Endothelial cell (in vitro differentiated cells): ENCODE measurements around the gene AGBL4. TPM values are rescaled to one million over a fixed set of nuclear protein-coding genes. Genes with fewer than 3 reads are reported as not detected.

Experiments used
- DNase-seq: peaks from one replicate; pipeline ENCODE4 v3.0.0; 2021; ENCODE audit warnings: low spot score
- H3K27ac Mint-ChIP-seq: one replicate; pipeline ENCODE4 v1.8.0; 2021; ENCODE audit warnings: mixed read lengths, inconsistent platforms; ENCODE audit not compliant: unreplicated experiment
- H3K27me3 Mint-ChIP-seq: one replicate; pipeline ENCODE4 v1.8.0; 2021; ENCODE audit warnings: mild to moderate bottlenecking, moderate library complexity, mixed read lengths, inconsistent platforms; ENCODE audit not compliant: unreplicated experiment
- H3K36me3 Mint-ChIP-seq: one replicate; pipeline ENCODE4 v1.8.0; 2021; ENCODE audit warnings: mild to moderate bottlenecking, low read depth, mixed read lengths, inconsistent platforms; ENCODE audit not compliant: unreplicated experiment
- H3K4me1 Mint-ChIP-seq: one replicate; pipeline ENCODE4 v1.8.0; 2021; ENCODE audit warnings: mild to moderate bottlenecking, mixed read lengths, inconsistent platforms; ENCODE audit not compliant: unreplicated experiment
- H3K4me3 Mint-ChIP-seq: one replicate; pipeline ENCODE4 v1.8.0; 2021; ENCODE audit warnings: mild to moderate bottlenecking, mixed read lengths, inconsistent platforms; ENCODE audit not compliant: unreplicated experiment
- H3K9me3 Mint-ChIP-seq: one replicate; pipeline ENCODE4 v1.8.0; 2021; ENCODE audit warnings: mixed read lengths, inconsistent platforms; ENCODE audit not compliant: unreplicated experiment
- total RNA-seq: library from RNA; stranded (reverse); fragmentation: NEBNext Ultra II Directional; extraction: Animal tissue kit (Norgen Biotek cat#: 25700); gene quantifications from one replicate; pipeline ENCODE4 v1.2.1, GENCODE V29; 2021; ENCODE audit not compliant: unreplicated experiment
- TF ChIP-seq, protein P1 (sequence below): fragments of 200-600 bp; sonication (generic); IDR thresholded peaks from one replicate; pipeline ENCODE4 v1.5.0; 2021; ENCODE audit warnings: antibody characterized with exemption; ENCODE audit not compliant: unreplicated experiment

Gene AGBL4
- total RNA-seq, 1 donor from 2014 or later = 0.51 TPM

DNA sequence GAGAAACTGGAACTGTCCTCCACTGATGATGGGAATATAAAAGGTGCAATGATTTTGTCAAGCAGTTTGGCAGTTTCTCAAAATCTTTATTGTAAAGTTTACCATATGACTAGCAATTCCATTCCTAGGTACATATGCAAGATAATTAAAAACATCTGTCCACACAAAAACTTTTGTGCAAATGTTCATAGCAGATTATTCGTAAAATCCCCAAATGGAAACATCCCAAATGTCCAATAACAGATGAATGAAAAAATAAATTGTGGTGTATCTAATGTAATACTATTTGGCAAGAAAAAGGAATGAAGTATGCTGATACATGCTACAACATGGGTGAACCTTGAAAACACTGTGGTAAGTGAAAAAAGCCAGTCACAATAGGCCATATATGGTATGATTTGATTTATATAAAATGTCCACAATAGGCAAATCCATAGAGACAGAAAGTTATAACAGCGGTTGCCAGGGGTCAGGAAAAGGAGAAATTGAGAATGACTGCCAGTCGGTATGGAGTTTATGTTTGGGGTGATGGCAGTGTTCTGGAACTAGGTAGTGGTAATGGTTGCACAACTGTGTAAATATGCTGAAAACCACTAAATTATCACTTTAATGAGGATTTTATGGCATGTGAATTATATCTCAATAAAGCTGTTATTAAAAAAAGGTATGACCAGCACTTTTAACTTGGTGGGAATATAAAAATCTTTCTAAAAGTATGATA is 1165.4 kb downstream of the AGBL4 start:
- Mint-ChIP-seq H3K9me3 (no peaks in the 10 kb centered on the region), H3K4me1 (no peaks in the 10 kb centered on the region), H3K27me3 (no peaks in the 10 kb centered on the region), H3K36me3 (no peaks in the 10 kb centered on the region), H3K4me3 (no peak overlapping the region), H3K27ac (no peak overlapping the region)
- TF ChIP-seq, protein P1, sequence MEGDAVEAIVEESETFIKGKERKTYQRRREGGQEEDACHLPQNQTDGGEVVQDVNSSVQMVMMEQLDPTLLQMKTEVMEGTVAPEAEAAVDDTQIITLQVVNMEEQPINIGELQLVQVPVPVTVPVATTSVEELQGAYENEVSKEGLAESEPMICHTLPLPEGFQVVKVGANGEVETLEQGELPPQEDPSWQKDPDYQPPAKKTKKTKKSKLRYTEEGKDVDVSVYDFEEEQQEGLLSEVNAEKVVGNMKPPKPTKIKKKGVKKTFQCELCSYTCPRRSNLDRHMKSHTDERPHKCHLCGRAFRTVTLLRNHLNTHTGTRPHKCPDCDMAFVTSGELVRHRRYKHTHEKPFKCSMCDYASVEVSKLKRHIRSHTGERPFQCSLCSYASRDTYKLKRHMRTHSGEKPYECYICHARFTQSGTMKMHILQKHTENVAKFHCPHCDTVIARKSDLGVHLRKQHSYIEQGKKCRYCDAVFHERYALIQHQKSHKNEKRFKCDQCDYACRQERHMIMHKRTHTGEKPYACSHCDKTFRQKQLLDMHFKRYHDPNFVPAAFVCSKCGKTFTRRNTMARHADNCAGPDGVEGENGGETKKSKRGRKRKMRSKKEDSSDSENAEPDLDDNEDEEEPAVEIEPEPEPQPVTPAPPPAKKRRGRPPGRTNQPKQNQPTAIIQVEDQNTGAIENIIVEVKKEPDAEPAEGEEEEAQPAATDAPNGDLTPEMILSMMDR = no peak
- DNase-seq = no peak

GRCh38 chr1:48853006-48853405 is 1170.7 kb downstream of the AGBL4 start:
- H3K4me1 Mint-ChIP-seq = no peaks in the 10 kb centered on the region
- H3K4me3 Mint-ChIP-seq = no peak overlapping the region

DNA sequence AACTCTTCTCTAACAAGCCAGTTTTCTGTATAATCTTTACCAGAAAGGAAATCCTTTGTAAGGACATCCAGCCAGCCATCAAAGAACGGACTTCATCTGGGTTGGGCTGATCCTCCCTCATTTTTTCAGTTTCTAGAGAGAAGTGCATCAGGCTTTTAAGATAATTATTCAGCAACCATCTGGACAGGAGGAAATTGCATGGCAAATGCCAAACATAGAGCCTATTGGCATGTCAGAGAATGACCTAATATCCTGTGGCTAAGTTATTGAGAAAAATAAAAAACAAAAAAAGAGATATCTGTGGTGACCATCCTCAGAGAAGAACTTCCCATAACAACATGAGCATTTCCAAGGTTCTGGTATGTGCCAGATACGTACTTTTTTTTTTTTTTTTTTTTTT is 1172.1 kb downstream of the AGBL4 start:
- Mint-ChIP-seq H3K9me3 (no peaks in the 10 kb centered on the region), H3K4me3 (no peak overlapping the region), H3K27ac (no peak overlapping the region), H3K36me3 (no peaks in the 10 kb centered on the region), H3K4me1 (no peaks in the 10 kb centered on the region), H3K27me3 (no peaks in the 10 kb centered on the region)
- TF ChIP-seq, protein P1 = no peak
- DNase-seq = no peak

More at GRCh38 chr1:48853006-48853405, 1170.7 kb downstream of the AGBL4 start:
- Mint-ChIP-seq H3K27ac (no peak overlapping the region), H3K9me3 (no peaks in the 10 kb centered on the region), H3K36me3 (no peaks in the 10 kb centered on the region), H3K27me3 (no peaks in the 10 kb centered on the region)
- no peak for DNase-seq
- TF ChIP-seq, protein P1 = no peak

DNA sequence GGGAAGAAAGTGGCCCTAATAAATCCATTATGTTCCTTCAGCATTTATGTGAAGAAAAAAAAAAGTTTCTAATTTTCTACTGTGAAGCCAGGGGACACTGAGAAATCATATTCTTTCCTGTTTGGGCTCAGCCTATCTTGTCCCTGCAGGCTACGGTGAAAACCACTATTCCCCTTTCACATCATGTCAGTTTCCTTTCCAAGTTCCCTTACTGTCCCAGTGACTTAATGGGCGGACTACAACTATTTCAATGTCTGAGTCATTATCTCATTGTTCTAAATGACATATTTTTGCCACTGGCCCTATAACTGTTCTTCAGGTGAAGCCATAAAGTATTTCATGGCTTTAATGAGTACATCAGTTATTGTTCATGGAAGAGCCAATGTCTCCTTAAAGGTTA is 1175.7 kb downstream of the AGBL4 start:
- Mint-ChIP-seq H3K36me3 (no peaks in the 10 kb centered on the region), H3K27ac (no peak overlapping the region), H3K27me3 (no peaks in the 10 kb centered on the region), H3K4me3 (no peak overlapping the region), H3K9me3 (no peaks in the 10 kb centered on the region), H3K4me1 (peaks cover 5% of the 10 kb centered on the region)
- TF ChIP-seq, protein P1 = no peak
- no peak for DNase-seq

DNA sequence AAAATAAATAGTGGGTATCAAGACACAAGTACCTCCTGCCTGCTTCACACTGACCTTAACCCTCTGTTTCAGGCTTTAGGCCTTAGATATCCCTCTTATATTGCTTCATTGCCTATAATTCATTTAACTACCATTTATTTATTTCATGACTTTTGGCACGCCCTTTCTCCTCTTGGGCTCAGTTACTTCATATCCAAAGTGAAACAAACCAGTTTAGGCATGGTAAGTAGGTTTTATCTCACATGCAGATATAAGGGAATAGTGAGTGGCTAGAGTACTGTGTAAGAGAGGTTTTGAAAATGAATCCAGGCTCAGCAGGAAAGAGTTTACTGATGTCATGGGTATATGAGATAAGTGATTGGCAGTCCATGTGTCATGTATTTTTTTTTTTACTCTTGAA is 1177.3 kb downstream of the AGBL4 start:
- no peaks in the 10 kb centered on the region for H3K36me3 Mint-ChIP-seq
- no peaks in the 10 kb centered on the region for H3K9me3 Mint-ChIP-seq
- no peaks in the 10 kb centered on the region for H3K27me3 Mint-ChIP-seq
- DNase-seq = no peak
- no peak overlapping the region for H3K27ac Mint-ChIP-seq
- TF ChIP-seq, protein P1 = no peak
- H3K4me3 Mint-ChIP-seq = no peak overlapping the region
- peaks cover 5% of the 10 kb centered on the region for H3K4me1 Mint-ChIP-seq
